GM19193 (cell line): ENCODE results near the gene HGF.

Experiments used
- POLR2A ChIP-seq: IDR thresholded peaks from 4 replicates; pipeline ENCODE4 v1.6.1; 2011; ENCODE audit not compliant: insufficient read depth, insufficient read length; ENCODE audit errors: extremely low read depth

Gene HGF

GRCh38 chr7:81705206-81705605 lies 64.6 kb downstream of the HGF start:
- TF ChIP-seq POLR2A = no peak

- TF ChIP-seq POLR2A = no peak
These were observed 65.3 kb downstream of the HGF start for GRCh38 chr7:81704595-81704994.

GRCh38 chr7:81698965-81699364 lies 70.9 kb downstream of the HGF start:
- no peak for TF ChIP-seq POLR2A

GRCh38 chr7:81694711-81695110 lies 75.1 kb downstream of the HGF start:
- TF ChIP-seq POLR2A = no peak

GRCh38 chr7:81693894-81694293 lies 76.0 kb downstream of the HGF start:
- no peak for TF ChIP-seq POLR2A

- no peak for TF ChIP-seq POLR2A
These were observed 76.8 kb downstream of the HGF start for GRCh38 chr7:81693080-81693479.

GRCh38 chr7:81692146-81692905 lies 77.5 kb downstream of the HGF start:
- TF ChIP-seq POLR2A = no peak

GRCh38 chr7:81691199-81691821 lies 78.5 kb downstream of the HGF start:
- TF ChIP-seq POLR2A = no peak

- TF ChIP-seq POLR2A = no peak
These were observed 79.2 kb downstream of the HGF start for GRCh38 chr7:81690688-81691087.

- TF ChIP-seq POLR2A = no peak
These were observed 79.6 kb downstream of the HGF start for GRCh38 chr7:81690251-81690650.

- TF ChIP-seq POLR2A = no peak
These were observed 81.0 kb downstream of the HGF start for GRCh38 chr7:81688622-81689411.

GRCh38 chr7:81687062-81687461 lies 82.8 kb downstream of the HGF start:
- TF ChIP-seq POLR2A = no peak

- no peak for TF ChIP-seq POLR2A
These were observed 84.5 kb downstream of the HGF start for GRCh38 chr7:81685270-81685868.

- TF ChIP-seq POLR2A = no peak
These were observed 85.2 kb downstream of the HGF start for GRCh38 chr7:81684514-81685269.
